Right lobe of liver (tissue), 4 donors: ENCODE measurements around the gene PGA3.
"Not testable (repeated sequence)": the region's sequence is repeated elsewhere in the genome, so short reads cannot be mapped to it uniquely, and the experiment has no call there.

ENCODE experiments used
- POLR2A ChIP-seq: fragments of 450-650 bp; IDR thresholded peaks from one replicate; pipeline ENCODE4 v1.6.1; 2017; ENCODE audit warnings: antibody characterized with exemption, mild to moderate bottlenecking
- TF ChIP-seq, protein P1 (sequence below), 4 donors: fragments of 200-600 bp in 3 of 4; fragments of 450-650 bp in 1 of 4; IDR thresholded peaks; one replicate each; pipeline versions ENCODE4 v1.5.1 to v1.8.0; 2016 to 2022; ENCODE audit warnings: antibody characterized with exemption in 4 of 4, mild to moderate bottlenecking in 2 of 4
- donor health status: DM: no; HTN: no; CAD: no.
- donor health status: DM: no; HTN: no; CAD: no.
- donor health status: DM: no; HTN: yes; CAD: no.

DNA sequence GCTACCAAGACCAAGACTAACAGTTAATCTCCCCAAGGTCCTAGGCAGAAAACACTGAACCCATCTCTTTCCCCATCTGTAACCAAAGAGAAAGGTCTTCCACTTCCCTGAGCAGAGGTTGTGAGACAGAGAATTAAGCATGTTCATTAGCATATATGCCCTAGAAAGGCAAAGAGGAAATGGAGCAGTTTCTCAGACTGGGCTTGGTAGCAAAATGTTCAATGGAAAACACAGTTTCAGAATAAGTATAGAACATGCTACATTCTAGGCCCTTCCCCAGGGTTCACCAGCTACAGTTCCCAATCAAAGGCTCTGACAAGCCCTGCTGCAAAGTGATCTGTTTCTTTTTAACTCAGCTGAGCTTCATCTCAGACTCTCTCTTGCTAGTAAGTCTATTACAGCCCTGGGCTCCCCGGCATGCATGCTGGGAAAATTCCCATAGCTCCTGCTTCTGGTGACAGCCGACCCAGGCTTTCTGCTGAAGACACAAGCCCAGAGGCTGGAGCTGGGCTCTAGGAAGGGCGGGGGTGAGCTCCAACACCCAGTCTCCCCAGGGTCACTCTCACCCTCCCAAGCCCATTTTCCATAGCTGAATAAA is 29.3 kb downstream of the PGA3 start:
- TF ChIP-seq, protein P1, sequence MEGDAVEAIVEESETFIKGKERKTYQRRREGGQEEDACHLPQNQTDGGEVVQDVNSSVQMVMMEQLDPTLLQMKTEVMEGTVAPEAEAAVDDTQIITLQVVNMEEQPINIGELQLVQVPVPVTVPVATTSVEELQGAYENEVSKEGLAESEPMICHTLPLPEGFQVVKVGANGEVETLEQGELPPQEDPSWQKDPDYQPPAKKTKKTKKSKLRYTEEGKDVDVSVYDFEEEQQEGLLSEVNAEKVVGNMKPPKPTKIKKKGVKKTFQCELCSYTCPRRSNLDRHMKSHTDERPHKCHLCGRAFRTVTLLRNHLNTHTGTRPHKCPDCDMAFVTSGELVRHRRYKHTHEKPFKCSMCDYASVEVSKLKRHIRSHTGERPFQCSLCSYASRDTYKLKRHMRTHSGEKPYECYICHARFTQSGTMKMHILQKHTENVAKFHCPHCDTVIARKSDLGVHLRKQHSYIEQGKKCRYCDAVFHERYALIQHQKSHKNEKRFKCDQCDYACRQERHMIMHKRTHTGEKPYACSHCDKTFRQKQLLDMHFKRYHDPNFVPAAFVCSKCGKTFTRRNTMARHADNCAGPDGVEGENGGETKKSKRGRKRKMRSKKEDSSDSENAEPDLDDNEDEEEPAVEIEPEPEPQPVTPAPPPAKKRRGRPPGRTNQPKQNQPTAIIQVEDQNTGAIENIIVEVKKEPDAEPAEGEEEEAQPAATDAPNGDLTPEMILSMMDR (IDR thresholded peaks at IDR 0.05): not testable (repeated sequence)
- TF ChIP-seq POLR2A: not testable (repeated sequence)
